ENCODE measurements around the gene ALG9. TPM values are rescaled to one million over a fixed set of nuclear protein-coding genes. Genes with fewer than 3 reads are reported as not detected.

ALG9 gene
- total RNA-seq, 1 donor from 2014 or later = 14.5 TPM

DNA sequence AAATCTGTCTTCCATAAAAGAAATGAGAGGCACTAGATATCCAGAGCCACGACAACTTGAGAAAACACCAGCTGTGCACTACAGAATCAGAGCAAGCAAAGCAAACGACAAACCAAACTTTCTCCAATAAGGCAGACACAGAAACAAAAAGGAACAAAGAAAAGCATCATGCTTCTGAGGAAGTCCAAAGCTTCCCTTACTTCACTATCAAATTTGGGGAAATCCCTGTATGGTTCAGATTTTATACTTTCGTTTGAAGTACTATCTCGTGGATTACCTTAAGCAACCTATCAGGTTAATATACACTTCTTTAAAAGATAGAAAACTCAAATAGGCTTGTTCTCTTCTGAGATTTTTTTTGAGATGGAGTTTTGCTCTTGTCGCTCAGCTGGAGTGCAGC lies 27.7 kb downstream of the ALG9 start:
- ATAC-seq (no peak), DNase-seq (ENCODE audit: missing footprints) (no peak)
- intact Hi-C loops (cut with DNase I) = loop anchor here (5.0 to 10.0 kb wide), 2 partner anchors 256 to 389 kb away; no protein-coding TSS in a partner anchor

DNA sequence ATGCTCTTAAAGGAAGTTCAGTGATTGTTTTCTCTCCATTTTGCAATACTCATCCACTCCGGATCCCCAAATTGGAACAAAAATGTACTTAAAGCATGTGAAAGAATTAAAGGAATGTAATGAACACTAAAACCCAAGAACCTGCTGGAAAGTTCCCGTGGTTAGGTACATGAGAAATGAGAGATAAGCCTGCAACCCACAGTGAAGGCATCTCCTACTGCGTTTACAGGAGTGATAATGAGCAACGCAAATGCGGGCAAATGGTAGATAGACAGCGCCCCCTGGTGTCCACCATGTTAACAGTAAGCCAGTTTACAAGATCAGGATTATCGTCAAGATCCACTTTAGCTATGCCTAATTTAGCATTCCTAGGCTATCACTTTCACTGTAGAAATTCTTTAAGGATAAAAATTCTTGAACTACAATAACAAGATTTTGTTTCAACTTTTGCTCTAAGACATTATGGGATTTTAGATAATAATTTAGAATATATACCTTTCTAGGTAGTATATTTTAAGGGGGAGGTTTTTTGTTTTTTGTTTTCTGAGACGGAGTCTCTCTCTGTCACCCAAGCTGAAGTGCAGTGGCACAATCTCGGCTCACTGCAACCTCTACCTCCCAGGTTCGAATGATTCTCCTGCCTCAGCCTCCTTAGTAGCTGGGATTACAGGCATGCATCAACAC lies 29.9 kb downstream of the ALG9 start:
- intact Hi-C loops (cut with DNase I) = loop anchor here (1.0 to 10.0 kb wide), 5 partner anchors 65 to 387 kb away; partner anchors contain the start of gene SIK2
- peak; percentile 91 for DNase-seq (ENCODE audit: missing footprints)
- ATAC-seq = peak; percentile 88

DNA sequence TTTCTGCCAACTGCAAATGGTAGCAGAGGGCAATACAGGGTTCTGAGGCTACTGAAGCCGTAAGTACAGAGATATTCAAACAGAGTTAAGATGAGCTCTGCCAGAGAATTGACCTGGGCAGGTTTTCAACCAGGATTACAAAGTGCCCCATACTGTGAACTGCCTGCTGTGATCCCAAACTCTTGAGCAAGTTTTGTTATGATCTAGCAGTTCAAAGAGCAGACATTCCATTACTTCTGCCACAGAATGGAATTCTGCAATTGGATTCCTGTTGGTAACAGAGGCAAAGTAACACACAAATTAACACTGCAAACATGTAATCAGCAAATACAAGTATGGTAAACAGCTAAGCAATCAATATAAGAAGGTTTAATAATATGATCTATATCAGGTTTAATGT lies 31.2 kb downstream of the ALG9 start:
- intact Hi-C loops (cut with DNase I) = loop anchor here (2.0 to 10.0 kb wide), 3 partner anchors 63 to 385 kb away; no protein-coding TSS in a partner anchor
- ATAC-seq = no peak
- no peak for DNase-seq (ENCODE audit: missing footprints)

DNA sequence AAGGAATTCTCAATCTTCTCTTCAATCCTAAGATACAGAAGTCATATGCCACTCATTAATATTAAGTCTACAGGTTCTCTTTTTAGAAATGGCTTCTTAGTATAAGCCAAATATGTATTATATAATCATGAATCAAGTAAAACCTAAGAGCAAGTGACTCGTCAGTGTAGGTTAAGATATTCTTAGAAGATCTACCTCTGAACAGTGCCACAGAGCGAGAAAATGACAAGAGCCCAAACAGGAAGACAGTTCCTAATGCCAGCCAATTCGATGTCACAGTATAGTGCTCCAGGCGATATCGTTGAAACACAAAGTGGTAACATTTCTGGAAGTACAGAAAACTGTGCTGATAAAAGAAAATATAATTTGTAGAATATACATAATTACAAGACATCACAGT lies 33.3 kb downstream of the ALG9 start:
- intact Hi-C loops (cut with DNase I) = no loop called here
- no peak for DNase-seq (ENCODE audit: missing footprints)
- no peak for ATAC-seq

DNA sequence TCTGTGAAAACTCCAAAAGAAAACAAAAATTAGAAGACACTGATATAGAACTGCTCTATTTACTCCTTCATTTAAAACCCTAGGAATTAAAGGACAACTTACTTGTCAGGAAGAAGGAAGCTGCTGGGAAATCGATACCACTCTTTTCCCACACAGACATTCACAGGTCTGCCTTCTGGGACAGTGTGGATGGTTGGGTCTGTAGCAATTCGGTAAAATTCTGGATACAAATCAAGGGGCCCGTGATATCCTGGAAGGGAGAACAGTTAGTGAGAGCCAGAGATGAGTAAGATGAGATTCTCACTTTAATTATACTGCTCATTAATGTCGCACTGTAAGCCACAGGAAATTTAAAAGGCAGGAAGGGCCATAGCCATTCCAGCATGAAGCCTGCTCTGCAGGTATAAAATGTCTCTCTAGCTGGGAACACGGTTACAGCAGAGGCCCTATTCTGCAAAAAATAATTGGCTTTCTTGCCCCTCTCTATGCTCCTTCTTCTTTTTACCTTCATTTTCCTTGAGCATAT lies 34.0 kb downstream of the ALG9 start:
- intact Hi-C loops (cut with DNase I) = no loop called here
- ATAC-seq (no peak), DNase-seq (ENCODE audit: missing footprints) (no peak)

DNA sequence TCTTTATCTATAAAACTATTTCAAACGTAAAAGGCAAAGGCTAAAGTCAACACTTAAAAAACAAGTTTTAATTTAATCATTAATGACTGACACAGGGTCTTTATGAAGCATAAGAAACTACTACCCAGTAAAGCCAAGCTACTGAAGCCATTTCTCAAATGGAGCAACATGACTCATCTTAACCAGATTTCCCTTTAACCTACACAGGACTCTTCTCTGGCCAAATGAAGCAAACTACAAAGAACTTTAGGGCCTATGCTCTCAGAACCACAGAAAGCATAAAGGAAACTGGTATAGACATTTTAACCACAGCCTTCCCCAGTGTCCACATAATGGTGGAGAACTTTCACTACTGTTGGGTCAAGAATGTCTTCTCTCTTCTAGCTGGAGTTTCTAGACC lies 34.7 kb downstream of the ALG9 start:
- intact Hi-C loops (cut with DNase I) = no loop called here
- DNase-seq (ENCODE audit: missing footprints) (no peak), ATAC-seq (no peak)

DNA sequence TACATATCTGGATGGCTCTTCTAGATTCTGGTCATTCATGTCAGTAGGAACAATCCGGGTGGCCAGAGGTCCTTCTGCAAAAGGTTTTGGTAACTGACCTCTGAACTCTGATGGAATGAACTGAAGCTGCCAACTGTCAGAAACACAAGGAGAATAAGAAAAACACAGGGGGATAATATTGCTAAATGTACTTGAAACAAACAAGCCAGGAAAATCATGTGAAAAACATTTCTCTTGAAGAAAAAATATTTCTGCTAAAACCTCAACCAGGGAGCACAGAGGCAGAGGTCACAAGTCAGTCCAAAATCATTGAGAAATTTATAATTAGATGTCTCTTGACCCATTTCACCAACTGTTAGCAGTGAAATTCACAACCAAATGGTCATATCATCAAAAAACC lies 35.2 kb downstream of the ALG9 start:
- DNase-seq (ENCODE audit: missing footprints) = no peak
- intact Hi-C loops (cut with DNase I) = no loop called here
- ATAC-seq = no peak

DNA sequence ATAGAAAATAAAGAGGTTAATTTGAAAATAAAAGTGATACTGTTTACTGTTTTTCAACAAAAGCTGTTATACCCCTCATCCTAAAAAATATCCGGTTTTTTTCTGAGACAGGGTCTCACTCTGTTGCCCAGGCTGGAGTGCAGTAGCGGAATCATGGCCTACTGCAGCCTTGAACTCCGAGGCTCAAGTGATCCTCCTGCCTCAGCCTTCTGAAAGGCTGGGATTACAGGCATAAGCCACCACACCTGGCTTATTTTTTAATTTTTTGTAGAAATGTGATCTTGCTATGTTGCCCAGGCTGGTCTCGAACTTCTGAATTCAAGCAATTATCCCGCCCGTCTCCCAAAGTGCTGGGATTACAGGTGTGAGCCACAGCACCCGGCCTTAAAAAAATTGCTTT lies 35.7 kb downstream of the ALG9 start:
- no peak for DNase-seq (ENCODE audit: missing footprints)
- intact Hi-C loops (cut with DNase I) = no loop called here
- ATAC-seq = no peak

DNA sequence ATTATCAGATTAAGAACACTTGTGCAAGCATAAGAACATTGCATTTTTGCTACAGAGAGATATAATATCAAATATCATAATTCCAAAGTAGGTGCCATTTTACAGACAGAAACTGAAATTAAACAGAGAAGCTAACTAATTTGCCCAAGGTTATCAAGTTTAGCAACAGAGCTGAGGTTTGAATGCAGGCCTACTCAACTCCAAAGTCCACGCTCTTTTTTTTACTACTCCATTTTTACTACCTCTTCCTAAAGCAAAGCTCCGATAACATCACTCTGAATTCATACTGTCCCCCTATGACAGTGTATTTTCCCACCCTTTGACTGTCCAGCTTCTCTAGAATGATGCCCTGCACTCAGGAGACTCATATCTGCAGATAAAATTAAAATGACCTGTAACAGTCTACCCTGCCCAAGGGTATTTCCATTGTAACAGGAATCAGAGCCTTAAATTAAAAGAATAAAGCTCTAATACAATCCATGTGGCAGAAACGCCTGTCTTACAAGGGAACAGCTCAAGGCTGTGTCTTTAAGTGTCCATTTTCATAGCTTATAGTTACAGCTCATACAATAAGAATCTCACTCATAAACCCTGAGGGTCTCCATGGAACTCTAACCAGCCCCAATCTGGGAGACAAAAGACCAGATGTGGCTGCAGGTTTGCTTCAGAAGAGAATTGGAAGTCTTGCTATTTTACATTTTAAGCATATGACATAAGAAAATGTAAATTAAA lies 36.8 kb downstream of the ALG9 start:
- no peak for ATAC-seq
- intact Hi-C loops (cut with DNase I) = no loop called here
- no peak for DNase-seq (ENCODE audit: missing footprints)

DNA sequence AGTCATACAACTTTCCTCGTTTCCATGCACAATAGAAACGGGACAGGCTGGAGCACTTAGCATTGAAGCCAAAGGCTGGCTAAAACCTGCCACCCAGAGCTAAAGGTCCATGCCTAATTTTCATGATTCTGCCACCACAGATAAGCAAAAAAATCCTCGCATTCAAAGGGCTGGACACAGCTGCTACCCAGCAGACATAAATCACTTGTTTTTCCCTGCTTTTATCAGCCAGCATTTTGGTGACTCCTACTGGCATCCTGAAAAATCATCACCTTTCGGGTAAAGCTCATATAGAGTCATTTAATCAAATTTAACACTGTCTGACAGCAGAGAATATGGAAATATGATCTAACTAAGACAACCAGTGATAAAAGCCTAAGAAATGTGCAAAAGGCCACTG lies 37.9 kb downstream of the ALG9 start:
- intact Hi-C loops (cut with DNase I) = no loop called here
- ATAC-seq = no peak
- no peak for DNase-seq (ENCODE audit: missing footprints)

DNA sequence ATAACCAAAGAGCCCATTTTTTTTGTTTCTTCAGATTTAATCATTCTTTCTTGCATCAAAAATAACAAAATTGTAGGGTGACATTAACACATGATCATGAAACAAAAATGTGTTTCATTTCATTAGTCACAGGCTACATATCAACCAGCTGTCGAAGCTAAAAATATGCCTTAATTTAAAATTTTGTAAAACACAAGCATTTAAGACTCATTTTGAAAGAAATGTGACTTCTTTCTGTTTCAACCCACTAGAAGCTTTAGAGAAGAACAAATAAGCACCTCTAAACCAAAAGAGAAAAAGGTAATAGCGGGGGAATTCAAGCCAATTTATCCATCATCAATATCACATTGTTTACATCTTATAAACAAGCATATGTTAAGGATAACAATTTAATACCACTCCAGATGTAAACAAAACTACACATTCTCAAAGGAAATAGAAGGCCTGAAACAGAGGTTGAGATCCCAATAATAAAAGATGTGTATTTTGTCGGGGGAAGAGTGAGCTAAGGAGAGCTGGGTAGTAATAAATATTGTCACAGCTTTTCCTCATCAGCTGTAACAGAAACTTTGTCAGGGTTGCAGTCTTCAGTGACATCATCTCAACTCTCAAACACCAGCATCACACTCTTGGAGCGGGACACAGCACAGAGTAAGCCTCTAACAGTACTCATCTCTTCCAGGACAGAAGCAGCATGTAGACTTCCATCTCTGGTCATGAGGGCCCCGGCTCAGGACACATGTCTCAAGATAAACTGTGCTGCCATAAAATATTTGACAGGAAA lies 42.0 kb downstream of the ALG9 start:
- intact Hi-C loops (cut with DNase I) = no loop called here
- no peak for DNase-seq (ENCODE audit: missing footprints)
- no peak for ATAC-seq

DNA sequence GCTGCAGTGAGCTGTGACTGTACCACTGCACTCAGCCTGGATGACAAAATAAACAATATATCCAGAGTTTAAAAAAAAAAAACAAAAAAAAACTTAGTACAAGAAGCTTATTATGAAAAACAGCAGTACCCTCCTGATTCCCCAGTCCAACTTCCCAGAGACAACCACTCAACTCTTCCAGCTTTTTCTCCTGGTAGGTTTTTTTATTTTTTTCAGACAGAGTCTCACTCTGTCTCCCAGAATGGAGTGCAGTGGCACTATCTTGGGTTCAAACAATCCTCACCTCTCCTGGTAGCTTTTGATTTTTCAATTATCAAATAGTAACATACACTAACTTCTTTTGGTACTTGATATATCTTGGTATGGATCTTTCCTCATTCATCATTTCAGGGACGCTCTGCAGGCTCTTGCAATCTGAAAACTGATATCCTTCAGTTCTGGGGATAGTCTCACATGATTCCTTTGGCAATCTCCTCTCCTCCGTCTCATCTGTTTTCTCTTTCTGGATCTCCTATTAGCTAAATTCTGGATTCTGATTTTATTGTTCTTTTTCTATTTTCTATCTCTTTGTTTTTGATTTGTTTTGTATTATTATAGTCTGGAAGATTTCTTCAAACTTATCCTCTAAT lies 44.9 kb downstream of the ALG9 start:
- intact Hi-C loops (cut with DNase I) = no loop called here
- DNase-seq (ENCODE audit: missing footprints) (no peak), ATAC-seq (no peak)

DNA sequence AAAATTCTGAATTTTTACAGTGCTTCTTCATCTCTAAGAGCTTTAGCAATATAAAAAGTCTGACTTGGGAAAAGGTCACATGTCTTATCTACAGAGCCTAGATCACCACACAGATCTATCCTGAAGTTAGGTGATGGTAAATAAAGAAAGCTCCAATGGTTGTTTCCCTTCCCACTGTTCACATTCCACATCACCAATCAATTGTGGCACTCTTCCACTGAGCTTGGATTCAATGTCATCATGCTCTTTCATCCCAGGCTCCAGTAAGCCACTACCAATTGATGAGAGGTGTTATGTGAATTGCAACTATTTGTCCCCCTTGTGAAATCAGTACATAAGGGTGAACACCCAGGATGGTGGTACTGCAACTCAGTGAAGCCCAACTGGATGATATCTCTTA lies 47.8 kb downstream of the ALG9 start:
- DNase-seq (ENCODE audit: missing footprints) (no peak), ATAC-seq (no peak)
- intact Hi-C loops (cut with DNase I) = no loop called here

DNA sequence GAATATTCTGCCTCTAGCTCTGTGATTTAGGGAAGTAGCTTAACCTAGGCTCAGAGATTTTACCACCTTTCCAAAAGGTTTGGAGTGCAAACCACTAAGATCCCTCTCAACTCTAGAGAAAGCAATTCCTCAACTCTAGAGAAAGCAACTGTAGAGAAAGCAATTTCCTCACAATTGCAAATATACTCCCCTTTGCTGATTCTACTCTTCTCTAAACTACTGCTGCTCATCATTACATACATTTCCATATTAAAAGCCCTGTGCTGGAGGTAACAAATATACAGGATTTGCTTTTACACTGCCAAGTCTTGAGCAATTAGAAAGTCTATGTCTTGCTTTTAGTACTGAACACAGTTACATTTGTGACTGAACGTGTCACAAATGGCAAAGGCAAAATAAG lies 48.2 kb downstream of the ALG9 start:
- intact Hi-C loops (cut with DNase I) = no loop called here
- DNase-seq (ENCODE audit: missing footprints) (no peak), ATAC-seq (no peak)

DNA sequence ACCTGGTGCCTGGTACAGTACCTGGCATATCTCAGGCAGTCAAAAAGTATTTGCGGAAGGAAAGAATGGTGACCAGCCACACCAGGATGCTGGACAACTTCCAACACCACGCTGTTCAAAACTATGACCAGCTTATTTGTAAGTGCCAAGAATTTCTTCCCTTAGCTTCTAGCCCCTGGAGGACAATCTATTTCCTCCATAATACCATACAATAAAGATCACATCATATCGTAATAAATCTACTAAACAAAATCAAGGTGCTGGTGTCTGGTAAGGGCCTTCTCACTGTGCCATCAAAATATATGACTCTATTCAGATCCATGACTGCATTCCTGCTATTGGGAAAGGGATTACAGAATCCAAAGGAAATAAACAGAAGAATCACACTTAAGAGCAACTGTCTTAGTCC lies 51.5 kb downstream of the ALG9 start:
- intact Hi-C loops (cut with DNase I) = no loop called here

DNA sequence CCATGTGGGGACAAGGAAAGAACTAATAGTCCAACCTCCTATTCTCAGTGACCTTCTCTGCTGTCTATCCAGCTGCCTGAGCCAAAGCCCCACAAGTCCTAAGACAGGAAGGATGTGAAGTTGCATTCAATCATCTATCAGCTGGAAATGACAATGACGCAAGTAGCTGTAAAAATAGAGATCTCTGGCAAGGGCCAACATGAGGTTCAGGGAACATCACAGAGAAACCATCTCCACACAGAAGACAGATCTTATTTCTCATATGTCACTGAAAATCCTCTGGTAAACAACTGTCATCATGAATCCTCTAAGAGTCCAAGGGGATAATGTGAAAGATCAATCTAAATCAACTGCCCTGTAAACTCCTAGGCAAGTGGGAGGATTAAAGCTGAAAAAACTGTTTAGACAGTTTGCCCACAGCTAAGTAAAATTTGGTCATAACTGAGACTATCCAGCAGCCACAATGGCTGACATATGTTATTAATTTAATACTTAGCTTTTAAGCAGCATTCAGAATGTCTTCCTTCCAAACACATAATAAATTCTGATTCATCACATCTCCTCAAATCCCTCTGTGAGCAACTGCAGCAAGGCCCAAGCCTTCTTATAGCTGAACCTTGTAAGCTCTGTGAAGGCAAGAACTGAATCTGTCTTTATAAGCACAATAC lies 52.1 kb downstream of the ALG9 start:
- DNase-seq (ENCODE audit: missing footprints) = no peak
- intact Hi-C loops (cut with DNase I) = no loop called here
- ATAC-seq = peak; percentile 80

More for the DNA sequence above, 51.5 kb downstream of the ALG9 start:
- no peak for ATAC-seq
- no peak for DNase-seq (ENCODE audit: missing footprints)

DNA sequence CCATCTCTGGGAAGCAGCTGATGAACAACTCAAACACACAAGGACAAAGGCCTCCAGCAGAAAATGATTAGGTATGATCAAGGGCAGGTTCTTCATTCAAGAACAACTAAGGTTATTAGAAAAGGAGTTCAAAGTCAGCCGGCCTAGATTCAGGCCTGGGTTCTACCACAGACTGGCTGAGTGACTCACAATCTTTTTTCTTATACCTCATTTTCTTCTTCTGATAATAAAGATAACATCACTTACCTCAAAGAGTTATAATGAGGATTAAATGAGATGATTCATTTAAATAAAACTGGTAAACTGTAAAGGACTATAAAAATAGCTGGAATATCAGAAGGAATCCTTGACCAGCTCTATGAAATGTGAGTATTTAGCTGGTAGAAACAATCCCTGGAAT lies 55.9 kb downstream of the ALG9 start:
- intact Hi-C loops (cut with DNase I) = no loop called here
- no peak for ATAC-seq
- no peak for DNase-seq (ENCODE audit: missing footprints)

DNA sequence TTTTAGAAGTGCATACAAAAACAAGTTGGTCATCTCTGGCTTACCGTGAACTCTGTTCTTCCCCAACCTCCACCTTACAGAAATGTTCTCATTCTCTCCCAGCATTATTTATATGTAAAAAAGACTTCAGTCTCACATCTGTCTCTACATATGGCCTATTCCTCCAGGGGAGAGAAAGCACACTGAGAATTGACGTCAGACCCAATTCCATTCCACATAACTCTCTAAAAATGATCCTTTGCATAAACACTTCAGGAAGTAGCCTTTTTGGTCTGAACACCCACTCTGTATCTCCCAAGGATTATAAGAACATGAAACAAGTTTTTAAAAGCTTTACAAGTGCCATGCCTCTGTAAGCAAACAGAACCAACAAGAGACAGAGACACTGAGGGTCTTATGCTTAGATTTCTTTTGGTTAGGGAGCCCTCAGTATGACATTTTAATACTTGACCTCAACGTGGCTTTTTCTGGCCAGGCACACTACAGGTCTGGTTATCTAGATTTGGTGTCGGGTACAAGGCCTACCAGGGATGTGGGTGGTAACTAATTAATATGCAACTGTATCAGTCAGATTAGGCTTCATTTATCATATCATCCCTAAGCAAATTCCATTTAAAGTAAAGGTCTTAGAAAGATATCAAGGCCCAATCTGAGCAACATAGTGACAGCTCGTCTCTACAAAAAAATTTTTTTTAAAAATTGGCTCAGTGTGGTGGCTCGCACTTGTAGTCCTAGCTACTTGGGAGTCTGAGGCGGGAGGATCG lies 56.6 kb downstream of the ALG9 start:
- ATAC-seq = no peak
- intact Hi-C loops (cut with DNase I) = no loop called here
- DNase-seq (ENCODE audit: missing footprints) = no peak

Data from Right ventricle myocardium inferior (tissue), 1 donor.